ENCODE measurements around the gene POU2AF1.

- TF ChIP-seq NANOG (IDR thresholded peaks at IDR 0.05; ENCODE audit: insufficient read depth, low read depth, low read length, poor library complexity, severe bottlenecking) (no peak), YY1 (IDR thresholded peaks at IDR 0.05; ENCODE audit: low read depth, low read length) (no peak), POLR2A (IDR thresholded peaks at IDR 0.05; ENCODE audit: control extremely low read depth in 1 of 2, low read depth in 2 of 2, low read length in 2 of 2) (no peak), TBP (IDR thresholded peaks at IDR 0.05; ENCODE audit: low read depth, low read length) (no peak), SP1 (IDR thresholded peaks at IDR 0.05; ENCODE audit: low read depth, low read length) (no peak), JUN (IDR thresholded peaks at IDR 0.05; ENCODE audit: low read depth, low read length) (no peak), CTCF (IDR thresholded peaks at IDR 0.05; ENCODE audit: control extremely low read depth in 1 of 3, insufficient read depth in 1 of 3, low read depth in 1 of 3, low read length in 3 of 3) (no peak)
Measured at GRCh38 chr11:111373590-111373989, 5.5 kb downstream of the POU2AF1 start.

Measured in H1 (cell line).